ENCODE results near the gene TOP3A.
"Not testable (repeated sequence)": the region's sequence is repeated elsewhere in the genome, so short reads cannot be mapped to it uniquely, and the experiment has no call there.

Gene TOP3A

GRCh38 chr17:18324140-18325050 lies 9.6 kb upstream of the TOP3A start:
- DNase-seq, result no peak

- DNase-seq, result no peak
Measured at GRCh38 chr17:18323507-18324139, 8.8 kb upstream of the TOP3A start.

- DNase-seq, result no peak
Measured at GRCh38 chr17:18323007-18323406, 8.2 kb upstream of the TOP3A start.

GRCh38 chr17:18322522-18322921 lies 7.7 kb upstream of the TOP3A start:
- no peak for DNase-seq

GRCh38 chr17:18321309-18321708 lies 6.5 kb upstream of the TOP3A start:
- no peak for DNase-seq

GRCh38 chr17:18320301-18320700 lies 5.5 kb upstream of the TOP3A start:
- DNase-seq, result no peak

- DNase-seq, result no peak
Measured at GRCh38 chr17:18319604-18320256, 4.9 kb upstream of the TOP3A start.

- DNase-seq, result no peak
Measured at GRCh38 chr17:18318771-18319450, 4.1 kb upstream of the TOP3A start.

GRCh38 chr17:18318117-18318516 lies 3.3 kb upstream of the TOP3A start:
- no peak for DNase-seq

- no peak for DNase-seq
Measured at GRCh38 chr17:18315961-18316360, 1.2 kb upstream of the TOP3A start.

GRCh38 chr17:18315562-18315922 lies 748 bp upstream of the TOP3A start:
- peak; percentile 44 for DNase-seq

- DNase-seq, result no peak
Measured at GRCh38 chr17:18314059-18314730, 599 bp downstream of the TOP3A start.

- no peak for DNase-seq
Measured at GRCh38 chr17:18309202-18309601, 5.6 kb downstream of the TOP3A start.

GRCh38 chr17:18303206-18303605 lies 11.6 kb downstream of the TOP3A start:
- DNase-seq, result not testable (repeated sequence)

- no peak for DNase-seq
Measured at GRCh38 chr17:18300725-18301480, 13.9 kb downstream of the TOP3A start.

- DNase-seq, result not testable (repeated sequence)
Measured at GRCh38 chr17:18298061-18298460, 16.7 kb downstream of the TOP3A start.

GRCh38 chr17:18291718-18292540 lies 22.9 kb downstream of the TOP3A start:
- DNase-seq, result no peak

- no peak for DNase-seq
Measured at GRCh38 chr17:18285296-18285695, 29.5 kb downstream of the TOP3A start.

- no peak for DNase-seq
Measured at GRCh38 chr17:18281788-18282187, 33.0 kb downstream of the TOP3A start.

- DNase-seq, result no peak
Measured at GRCh38 chr17:18280766-18281371, 33.9 kb downstream of the TOP3A start.

- DNase-seq, result no peak
Measured at GRCh38 chr17:18280249-18280648, 34.5 kb downstream of the TOP3A start.

Data from activated CD4-positive, alpha-beta T cell treated with anti-CD3 and anti-CD28 coated beads for 48 hours (primary cell).